Measurements from ENCODE around the gene IL2RA.
"Not testable (repeated sequence)": the region's sequence is repeated elsewhere in the genome, so short reads cannot be mapped to it uniquely, and the experiment has no call there.

The IL2RA gene

GRCh38 chr10:6065835-6066234 is 3.7 kb upstream of the IL2RA start:
- H3K27me3 ChIP-seq (ENCODE audit: insufficient read depth, low read length, poor library complexity, severe bottlenecking), result peaks cover 11% of the 10 kb centered on the region
- H3F3A ChIP-seq (ENCODE audit: low read depth), result no peaks in the 10 kb centered on the region
- no peak overlapping the region for H3K4me2 ChIP-seq (ENCODE audit: low read depth, low read length, poor library complexity, severe bottlenecking)
- no peaks in the 10 kb centered on the region for H3K9me2 ChIP-seq (replicated peaks; ENCODE audit: low read depth, low read length)
- TF ChIP-seq CTCF (conservative IDR thresholded peaks at IDR 0.05; ENCODE audit: low read length), result no peak
- no peak for TF ChIP-seq EZH2phosphoT487 (IDR thresholded peaks at IDR 0.05; ENCODE audit: borderline replicate concordance)
- peaks cover 26% of the 10 kb centered on the region for H3K4me1 ChIP-seq (ENCODE audit: insufficient read depth, low read length, poor library complexity, severe bottlenecking)
- no peak overlapping the region for H3K4me3 ChIP-seq (ENCODE audit: low read length, poor library complexity, severe bottlenecking)
- no peaks in the 10 kb centered on the region for H4K20me1 ChIP-seq (ENCODE audit: insufficient read depth, low read length, poor library complexity, severe bottlenecking)
- no peak overlapping the region for H2AFZ ChIP-seq (ENCODE audit: low read length)
- H3K79me2 ChIP-seq (ENCODE audit: insufficient read depth, low read length), result no peaks in the 10 kb centered on the region
- H3K9me3 ChIP-seq (ENCODE audit: insufficient read depth, low read depth, low read length), result no peaks in the 10 kb centered on the region
- no peaks in the 10 kb centered on the region for H3K36me3 ChIP-seq (ENCODE audit: insufficient read depth, low read length)
- H3K9ac ChIP-seq (ENCODE audit: low read depth, low read length, poor library complexity, severe bottlenecking), result no peak overlapping the region

- H3K9ac ChIP-seq (ENCODE audit: low read depth, low read length, poor library complexity, severe bottlenecking), result no peak overlapping the region
- H4K20me1 ChIP-seq (ENCODE audit: insufficient read depth, low read length, poor library complexity, severe bottlenecking), result no peaks in the 10 kb centered on the region
- no peaks in the 10 kb centered on the region for H3K9me2 ChIP-seq (replicated peaks; ENCODE audit: low read depth, low read length)
- H3K9me3 ChIP-seq (ENCODE audit: insufficient read depth, low read depth, low read length), result no peaks in the 10 kb centered on the region
- H3K4me2 ChIP-seq (ENCODE audit: low read depth, low read length, poor library complexity, severe bottlenecking), result no peak overlapping the region
- no peak overlapping the region for H3K4me3 ChIP-seq (ENCODE audit: low read length, poor library complexity, severe bottlenecking)
- no peaks in the 10 kb centered on the region for H3F3A ChIP-seq (ENCODE audit: low read depth)
- H3K36me3 ChIP-seq (ENCODE audit: insufficient read depth, low read length), result no peaks in the 10 kb centered on the region
- H2AFZ ChIP-seq (ENCODE audit: low read length), result no peak overlapping the region
- H3K4me1 ChIP-seq (ENCODE audit: insufficient read depth, low read length, poor library complexity, severe bottlenecking), result peaks cover 26% of the 10 kb centered on the region
- H3K79me2 ChIP-seq (ENCODE audit: insufficient read depth, low read length), result no peaks in the 10 kb centered on the region
- TF ChIP-seq CTCF (conservative IDR thresholded peaks at IDR 0.05; ENCODE audit: low read length), result no peak
- TF ChIP-seq EZH2phosphoT487 (IDR thresholded peaks at IDR 0.05; ENCODE audit: borderline replicate concordance), result no peak
- peaks cover 9% of the 10 kb centered on the region for H3K27me3 ChIP-seq (ENCODE audit: insufficient read depth, low read length, poor library complexity, severe bottlenecking)
Observed at GRCh38 chr10:6065406-6065805, 3.2 kb upstream of the IL2RA start.

- not testable (repeated sequence) for H3K9me2 ChIP-seq (replicated peaks; ENCODE audit: low read depth, low read length); H2AFZ ChIP-seq (ENCODE audit: low read length); H3K4me3 ChIP-seq (ENCODE audit: low read length, poor library complexity, severe bottlenecking); H3K79me2 ChIP-seq (ENCODE audit: insufficient read depth, low read length); H3K9me3 ChIP-seq (ENCODE audit: insufficient read depth, low read depth, low read length); H3F3A ChIP-seq (ENCODE audit: low read depth); H3K4me2 ChIP-seq (ENCODE audit: low read depth, low read length, poor library complexity, severe bottlenecking); H3K36me3 ChIP-seq (ENCODE audit: insufficient read depth, low read length); H3K9ac ChIP-seq (ENCODE audit: low read depth, low read length, poor library complexity, severe bottlenecking); H4K20me1 ChIP-seq (ENCODE audit: insufficient read depth, low read length, poor library complexity, severe bottlenecking)
- peaks cover 26% of the 10 kb centered on the region for H3K4me1 ChIP-seq (ENCODE audit: insufficient read depth, low read length, poor library complexity, severe bottlenecking)
- H3K27me3 ChIP-seq (ENCODE audit: insufficient read depth, low read length, poor library complexity, severe bottlenecking), result peaks cover 11% of the 10 kb centered on the region
Observed at GRCh38 chr10:6064726-6065125, 2.6 kb upstream of the IL2RA start.

- Histone ChIP-seq H3K4me3 (ENCODE audit: low read length, poor library complexity, severe bottlenecking) (no peak overlapping the region), H2AFZ (ENCODE audit: low read length) (no peak overlapping the region), H3K4me2 (ENCODE audit: low read depth, low read length, poor library complexity, severe bottlenecking) (no peak overlapping the region), H4K20me1 (ENCODE audit: insufficient read depth, low read length, poor library complexity, severe bottlenecking) (no peaks in the 10 kb centered on the region), H3K4me1 (ENCODE audit: insufficient read depth, low read length, poor library complexity, severe bottlenecking) (peaks cover 22% of the 10 kb centered on the region), H3K9me2 (replicated peaks; ENCODE audit: low read depth, low read length) (no peaks in the 10 kb centered on the region), H3F3A (ENCODE audit: low read depth) (no peaks in the 10 kb centered on the region), H3K79me2 (ENCODE audit: insufficient read depth, low read length) (no peaks in the 10 kb centered on the region), H3K9me3 (ENCODE audit: insufficient read depth, low read depth, low read length) (no peaks in the 10 kb centered on the region), H3K9ac (ENCODE audit: low read depth, low read length, poor library complexity, severe bottlenecking) (no peak overlapping the region), H3K27me3 (ENCODE audit: insufficient read depth, low read length, poor library complexity, severe bottlenecking) (peaks cover 17% of the 10 kb centered on the region), H3K36me3 (ENCODE audit: insufficient read depth, low read length) (no peaks in the 10 kb centered on the region)
- TF ChIP-seq CTCF (conservative IDR thresholded peaks at IDR 0.05; ENCODE audit: low read length) (no peak), EZH2phosphoT487 (IDR thresholded peaks at IDR 0.05; ENCODE audit: borderline replicate concordance) (no peak)
Observed at GRCh38 chr10:6064119-6064518, 2.0 kb upstream of the IL2RA start.
